Calu3 (cell line): ENCODE measurements around the gene USF3. TPM values are rescaled to one million over a fixed set of nuclear protein-coding genes. Genes with fewer than 3 reads are reported as not detected.
"Not testable (repeated sequence)": the region's sequence is repeated elsewhere in the genome, so short reads cannot be mapped to it uniquely, and the experiment has no call there.

ENCODE experiments used
- BruUV-seq: library from RNA; stranded (reverse); fragments of 400-500 nt; replicated peaks from 2 replicates; lab custom pipeline; 2021; lab: Mats Ljungman, UMichigan
- CTCF ChIA-PET: fragments of 300-600 bp; sonication (Branson Sonifier 250); formaldehyde crosslinking; loops from one replicate; lab custom pipeline; 2022; ENCODE audit warnings: antibody characterized with exemption; lab: Charles Lee
- DNase-seq: peaks from one replicate; pipeline ENCODE4 v3.0.0; 2022
- H3K27ac Mint-ChIP-seq: one replicate; pipeline ENCODE4 v1.8.0; 2022; ENCODE audit warnings: mixed read lengths; ENCODE audit not compliant: unreplicated experiment
- H3K27me3 Mint-ChIP-seq: one replicate; pipeline ENCODE4 v1.8.0; 2022; ENCODE audit warnings: mixed read lengths; ENCODE audit not compliant: unreplicated experiment
- H3K36me3 Mint-ChIP-seq: one replicate; pipeline ENCODE4 v1.8.0; 2022; ENCODE audit warnings: mild to moderate bottlenecking, moderate library complexity, mixed read lengths; ENCODE audit not compliant: insufficient read depth, unreplicated experiment
- H3K4me1 Mint-ChIP-seq: one replicate; pipeline ENCODE4 v1.8.0; 2022; ENCODE audit warnings: mild to moderate bottlenecking, low read depth, mixed read lengths; ENCODE audit not compliant: unreplicated experiment
- H3K4me3 Mint-ChIP-seq: one replicate; pipeline ENCODE4 v1.8.0; 2022; ENCODE audit warnings: mild to moderate bottlenecking, low read depth, moderate library complexity, mixed read lengths; ENCODE audit not compliant: unreplicated experiment
- H3K9me3 Mint-ChIP-seq: one replicate; pipeline ENCODE4 v1.8.0; 2022; ENCODE audit warnings: low read depth, mixed read lengths; ENCODE audit not compliant: unreplicated experiment
- intact Hi-C: fragments of 100-400 bp; cut with micrococcal nuclease; formaldehyde crosslinking; loops from one replicate; pipeline ENCODE4 v1.10.0; 2022; ENCODE audit not compliant: unreplicated experiment
- total RNA-seq: library from RNA; stranded (reverse); gene quantifications from 2 replicates; pipeline ENCODE4 v1.2.3, GENCODE V29; 2022
- TF ChIP-seq, protein P1 (sequence below): fragments of 200-600 bp; IDR thresholded peaks from one replicate; pipeline ENCODE4 v1.8.0; 2022; ENCODE audit warnings: antibody characterized with exemption; ENCODE audit not compliant: unreplicated experiment

Gene USF3
- total RNA-seq, 1 experiment from 2014 or later: 10.7 TPM

DNA sequence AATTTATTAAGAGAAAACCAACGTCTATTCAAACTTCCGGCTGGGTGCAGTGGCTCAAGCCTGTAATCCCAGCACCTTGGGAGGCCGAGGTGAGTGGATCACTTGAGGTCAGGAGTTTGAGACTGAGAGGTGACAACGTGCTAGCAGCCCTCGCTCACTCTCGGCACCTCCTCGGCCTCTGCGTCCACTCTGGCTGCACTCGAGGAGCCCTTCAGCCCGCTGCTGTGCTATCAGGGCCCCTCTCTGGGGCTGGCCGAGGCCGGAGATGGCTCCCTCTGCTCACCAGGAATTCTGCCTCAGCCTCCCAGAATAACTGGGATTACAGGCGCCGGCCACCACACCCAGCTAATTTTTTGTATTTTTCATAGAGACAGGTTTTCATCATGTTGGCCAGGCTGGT, 58.7 kb downstream of the USF3 start:
- intact Hi-C loops: no loop called here
- H3K9me3 Mint-ChIP-seq: no peaks in the 10 kb centered on the region
- CTCF ChIA-PET: no interaction called here
- DNase-seq: no peak
- no peaks in the 10 kb centered on the region for H3K4me1 Mint-ChIP-seq
- H3K4me3 Mint-ChIP-seq: no peak overlapping the region
- H3K27ac Mint-ChIP-seq: no peak overlapping the region
- no TSS peak for BruUV-seq
- TF ChIP-seq, protein P1, sequence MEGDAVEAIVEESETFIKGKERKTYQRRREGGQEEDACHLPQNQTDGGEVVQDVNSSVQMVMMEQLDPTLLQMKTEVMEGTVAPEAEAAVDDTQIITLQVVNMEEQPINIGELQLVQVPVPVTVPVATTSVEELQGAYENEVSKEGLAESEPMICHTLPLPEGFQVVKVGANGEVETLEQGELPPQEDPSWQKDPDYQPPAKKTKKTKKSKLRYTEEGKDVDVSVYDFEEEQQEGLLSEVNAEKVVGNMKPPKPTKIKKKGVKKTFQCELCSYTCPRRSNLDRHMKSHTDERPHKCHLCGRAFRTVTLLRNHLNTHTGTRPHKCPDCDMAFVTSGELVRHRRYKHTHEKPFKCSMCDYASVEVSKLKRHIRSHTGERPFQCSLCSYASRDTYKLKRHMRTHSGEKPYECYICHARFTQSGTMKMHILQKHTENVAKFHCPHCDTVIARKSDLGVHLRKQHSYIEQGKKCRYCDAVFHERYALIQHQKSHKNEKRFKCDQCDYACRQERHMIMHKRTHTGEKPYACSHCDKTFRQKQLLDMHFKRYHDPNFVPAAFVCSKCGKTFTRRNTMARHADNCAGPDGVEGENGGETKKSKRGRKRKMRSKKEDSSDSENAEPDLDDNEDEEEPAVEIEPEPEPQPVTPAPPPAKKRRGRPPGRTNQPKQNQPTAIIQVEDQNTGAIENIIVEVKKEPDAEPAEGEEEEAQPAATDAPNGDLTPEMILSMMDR: no peak
- H3K27me3 Mint-ChIP-seq: no peaks in the 10 kb centered on the region
- H3K36me3 Mint-ChIP-seq: no peaks in the 10 kb centered on the region

GRCh38 chr3:113636034-113636433, 60.4 kb downstream of the USF3 start:
- H3K4me3 Mint-ChIP-seq, DNase-seq, BruUV-seq, H3K27me3 Mint-ChIP-seq, H3K36me3 Mint-ChIP-seq, H3K9me3 Mint-ChIP-seq, H3K4me1 Mint-ChIP-seq, H3K27ac Mint-ChIP-seq, intact Hi-C loops: not testable (repeated sequence)
- CTCF ChIA-PET: interaction anchor here (0.7 kb wide), 1 partner anchor 475 kb away, joined by 3 read pairs; no protein-coding TSS in a partner anchor

DNA sequence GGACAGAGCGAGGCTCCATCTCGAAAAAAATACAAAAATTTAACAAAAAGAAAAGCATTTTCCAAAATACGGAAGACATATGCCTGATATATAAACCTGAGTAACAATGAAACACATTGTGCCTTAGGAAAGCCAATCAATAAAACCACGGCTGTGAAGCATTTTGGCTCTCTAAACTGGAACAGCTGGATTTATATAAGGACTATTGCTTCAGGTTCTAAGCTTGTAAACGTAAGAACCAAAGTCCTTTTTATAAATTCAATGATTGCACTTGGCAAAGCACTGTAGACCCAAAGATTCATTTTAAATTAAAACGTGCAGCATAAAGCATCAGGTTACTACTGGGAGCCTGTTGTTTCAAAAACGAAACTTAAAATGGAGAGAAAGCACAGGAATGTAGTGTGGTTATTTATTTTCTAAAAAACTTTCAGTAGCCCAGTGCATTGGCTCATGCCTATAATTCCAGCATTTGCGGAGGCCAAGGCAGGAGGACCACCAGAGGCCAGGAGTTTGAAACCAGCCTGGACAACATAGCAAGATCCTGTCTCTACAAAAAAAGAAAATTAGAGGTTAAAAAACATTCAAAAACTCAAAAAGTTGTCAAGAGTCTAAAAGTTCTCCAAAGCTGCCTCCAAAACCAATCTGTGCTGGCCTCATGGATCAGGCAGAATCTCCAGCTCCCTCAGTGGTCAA, 61.5 kb downstream of the USF3 start:
- H3K9me3 Mint-ChIP-seq: no peaks in the 10 kb centered on the region
- no peak overlapping the region for H3K27ac Mint-ChIP-seq
- TF ChIP-seq, protein P1: no peak
- H3K36me3 Mint-ChIP-seq: no peaks in the 10 kb centered on the region
- no peaks in the 10 kb centered on the region for H3K27me3 Mint-ChIP-seq
- H3K4me1 Mint-ChIP-seq: no peaks in the 10 kb centered on the region
- CTCF ChIA-PET: interaction anchor here (0.7 kb wide), 1 partner anchor 347 kb away, joined by 4 read pairs; no protein-coding TSS in a partner anchor
- no peak overlapping the region for H3K4me3 Mint-ChIP-seq
- DNase-seq: peak; percentile 10
- intact Hi-C loops: no loop called here
- BruUV-seq: no TSS peak

DNA sequence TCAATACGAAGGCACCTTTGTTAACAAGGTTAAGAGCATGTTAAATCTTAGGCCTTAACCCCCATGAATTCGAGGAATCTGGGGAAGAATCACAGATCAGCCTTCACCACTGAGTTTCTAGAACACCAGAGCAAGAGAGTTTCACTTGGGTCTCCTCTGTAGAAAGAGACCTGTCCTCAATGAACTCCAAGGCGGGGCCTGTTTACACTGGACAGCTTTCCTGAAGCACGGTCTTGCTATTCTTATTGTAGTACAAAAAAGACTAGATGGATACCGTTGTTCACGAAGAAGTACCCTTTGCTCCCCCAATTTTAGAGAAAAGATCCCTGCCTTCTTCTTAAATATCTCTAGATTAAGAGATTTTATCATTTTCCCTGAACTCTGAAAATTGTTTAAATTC, 64.9 kb downstream of the USF3 start:
- CTCF ChIA-PET: interaction anchor here (0.6 kb wide), 2 partner anchors 144 to 1331 kb away, joined by 3 to 4 read pairs; no protein-coding TSS in a partner anchor
- Mint-ChIP-seq H3K27ac (no peak overlapping the region), H3K27me3 (peaks cover 6% of the 10 kb centered on the region), H3K4me1 (peaks cover 4% of the 10 kb centered on the region), H3K4me3 (no peak overlapping the region), H3K36me3 (no peaks in the 10 kb centered on the region), H3K9me3 (no peaks in the 10 kb centered on the region)
- intact Hi-C loops: no loop called here
- no TSS peak for BruUV-seq
- TF ChIP-seq, protein P1: no peak
- no peak for DNase-seq

GRCh38 chr3:113630956-113631542, 65.4 kb downstream of the USF3 start:
- peaks cover 7% of the 10 kb centered on the region for H3K4me1 Mint-ChIP-seq
- no peaks in the 10 kb centered on the region for H3K9me3 Mint-ChIP-seq
- H3K27ac Mint-ChIP-seq: no peak overlapping the region
- TF ChIP-seq, protein P1: no peak
- DNase-seq: no peak
- CTCF ChIA-PET: interaction anchor here (0.6 to 1.3 kb wide), 3 partner anchors 138 to 1331 kb away, joined by 3 to 4 read pairs (median 3); no protein-coding TSS in a partner anchor
- no peaks in the 10 kb centered on the region for H3K36me3 Mint-ChIP-seq
- peaks cover 8% of the 10 kb centered on the region for H3K27me3 Mint-ChIP-seq
- BruUV-seq: no TSS peak
- H3K4me3 Mint-ChIP-seq: no peak overlapping the region
- intact Hi-C loops: no loop called here
